ENCODE measurements around the gene LIPA.
"Not testable (repeated sequence)": the region's sequence is repeated elsewhere in the genome, so short reads cannot be mapped to it uniquely, and the experiment has no call there.

DNA sequence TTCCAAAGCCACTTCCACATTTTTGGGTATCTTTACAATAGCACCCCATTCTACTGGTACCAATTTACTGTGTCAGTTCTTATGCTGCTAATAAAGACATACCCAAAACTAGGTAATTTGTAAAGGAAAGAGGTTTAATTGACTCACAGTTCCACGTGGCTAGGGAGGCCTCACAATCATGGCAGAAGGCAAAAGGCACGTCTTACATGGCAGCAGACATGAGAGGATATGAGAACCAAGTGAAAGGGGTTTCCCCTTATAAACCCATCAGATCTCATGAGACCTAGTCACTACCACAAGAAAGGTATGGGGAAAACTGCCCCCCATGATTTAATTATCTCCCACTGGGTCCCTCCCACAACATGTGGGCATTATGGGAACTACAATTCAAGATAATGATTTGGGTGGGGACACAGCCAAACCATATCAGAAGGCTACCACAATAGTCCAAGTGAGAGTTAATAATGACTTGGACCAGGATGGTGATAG lies 3.6 kb upstream of the LIPA start:
- TF ChIP-seq POLR2AphosphoS5 (IDR thresholded peaks at IDR 0.05; ENCODE audit: control insufficient read depth, insufficient read depth, low read depth, low read length); RNF2 (IDR thresholded peaks at IDR 0.05); C11orf30 (IDR thresholded peaks at IDR 0.05; ENCODE audit: low read depth); TAF1 (IDR thresholded peaks at IDR 0.05; ENCODE audit: control insufficient read depth, extremely low read depth, insufficient read depth, low read length, severe bottlenecking); ZNF586 (CRISPR knock-in tag; conservative IDR thresholded peaks at IDR 0.05); HCFC1 (IDR thresholded peaks at IDR 0.05; ENCODE audit: low read depth, low read length); ZNF707 (CRISPR knock-in tag; conservative IDR thresholded peaks at IDR 0.05); SIN3A (IDR thresholded peaks at IDR 0.05; ENCODE audit: borderline replicate concordance in 2 of 2, control insufficient read depth in 1 of 2, low read depth in 2 of 2, low read length in 2 of 2); ZNF224 (CRISPR knock-in tag; IDR thresholded peaks at IDR 0.05): not testable (repeated sequence)
- TF ChIP-seq, protein P1, sequence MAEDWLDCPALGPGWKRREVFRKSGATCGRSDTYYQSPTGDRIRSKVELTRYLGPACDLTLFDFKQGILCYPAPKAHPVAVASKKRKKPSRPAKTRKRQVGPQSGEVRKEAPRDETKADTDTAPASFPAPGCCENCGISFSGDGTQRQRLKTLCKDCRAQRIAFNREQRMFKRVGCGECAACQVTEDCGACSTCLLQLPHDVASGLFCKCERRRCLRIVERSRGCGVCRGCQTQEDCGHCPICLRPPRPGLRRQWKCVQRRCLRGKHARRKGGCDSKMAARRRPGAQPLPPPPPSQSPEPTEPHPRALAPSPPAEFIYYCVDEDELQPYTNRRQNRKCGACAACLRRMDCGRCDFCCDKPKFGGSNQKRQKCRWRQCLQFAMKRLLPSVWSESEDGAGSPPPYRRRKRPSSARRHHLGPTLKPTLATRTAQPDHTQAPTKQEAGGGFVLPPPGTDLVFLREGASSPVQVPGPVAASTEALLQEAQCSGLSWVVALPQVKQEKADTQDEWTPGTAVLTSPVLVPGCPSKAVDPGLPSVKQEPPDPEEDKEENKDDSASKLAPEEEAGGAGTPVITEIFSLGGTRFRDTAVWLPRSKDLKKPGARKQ (CRISPR knock-in tag; IDR thresholded peaks at IDR 0.05): not testable (repeated sequence)
- TF ChIP-seq, protein P2, sequence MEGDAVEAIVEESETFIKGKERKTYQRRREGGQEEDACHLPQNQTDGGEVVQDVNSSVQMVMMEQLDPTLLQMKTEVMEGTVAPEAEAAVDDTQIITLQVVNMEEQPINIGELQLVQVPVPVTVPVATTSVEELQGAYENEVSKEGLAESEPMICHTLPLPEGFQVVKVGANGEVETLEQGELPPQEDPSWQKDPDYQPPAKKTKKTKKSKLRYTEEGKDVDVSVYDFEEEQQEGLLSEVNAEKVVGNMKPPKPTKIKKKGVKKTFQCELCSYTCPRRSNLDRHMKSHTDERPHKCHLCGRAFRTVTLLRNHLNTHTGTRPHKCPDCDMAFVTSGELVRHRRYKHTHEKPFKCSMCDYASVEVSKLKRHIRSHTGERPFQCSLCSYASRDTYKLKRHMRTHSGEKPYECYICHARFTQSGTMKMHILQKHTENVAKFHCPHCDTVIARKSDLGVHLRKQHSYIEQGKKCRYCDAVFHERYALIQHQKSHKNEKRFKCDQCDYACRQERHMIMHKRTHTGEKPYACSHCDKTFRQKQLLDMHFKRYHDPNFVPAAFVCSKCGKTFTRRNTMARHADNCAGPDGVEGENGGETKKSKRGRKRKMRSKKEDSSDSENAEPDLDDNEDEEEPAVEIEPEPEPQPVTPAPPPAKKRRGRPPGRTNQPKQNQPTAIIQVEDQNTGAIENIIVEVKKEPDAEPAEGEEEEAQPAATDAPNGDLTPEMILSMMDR (IDR thresholded peaks at IDR 0.05 in 2 of 3, conservative IDR thresholded peaks at IDR 0.05 in 1 of 3; ENCODE audit: insufficient read depth in 2 of 3, low read depth in 1 of 3, low read length in 3 of 3): not testable (repeated sequence)

Data from K562 (cell line).